OCI-LY1 (cell line): ENCODE measurements around the gene ATAT1.

ENCODE experiments used
- H2AFZ ChIP-seq: fragments of 200-600 bp; sonication (generic), shearing (Covaris generic); 2 replicates; pipeline ENCODE4 v1.6.0; 2014; ENCODE audit warnings: antibody characterized with exemption, mild to moderate bottlenecking, low read length
- H3F3A ChIP-seq: fragments of 200-600 bp; sonication (generic), shearing (Covaris generic); 2 replicates; pipeline ENCODE4 v1.6.0; 2014; ENCODE audit warnings: mild to moderate bottlenecking, antibody characterized with exemption, low read length, moderate library complexity; ENCODE audit not compliant: insufficient read depth
- H3K27ac ChIP-seq: fragments of 200-600 bp; sonication (generic); 2 replicates; pipeline ENCODE4 v1.5.1; 2014; ENCODE audit warnings: low read length, mixed run types, mild to moderate bottlenecking, low read depth; ENCODE audit not compliant: poor library complexity, severe bottlenecking
- H3K27me3 ChIP-seq: fragments of 200-600 bp; sonication (generic); 2 replicates; pipeline ENCODE4 v1.6.0; 2014; ENCODE audit warnings: antibody characterized with exemption, mild to moderate bottlenecking, low read length, moderate library complexity; ENCODE audit not compliant: insufficient read depth
- H3K36me3 ChIP-seq: fragments of 200-600 bp; sonication (generic); 2 replicates; pipeline ENCODE4 v1.6.1; 2014; ENCODE audit warnings: mild to moderate bottlenecking, antibody characterized with exemption, low read length, moderate library complexity, mixed read lengths; ENCODE audit not compliant: insufficient read depth
- H3K4me1 ChIP-seq: fragments of 200-600 bp; sonication (generic); 2 replicates; pipeline ENCODE4 v1.5.1; 2014; ENCODE audit warnings: mild to moderate bottlenecking, low read length, moderate library complexity; ENCODE audit not compliant: insufficient read depth, severe bottlenecking
- H3K4me2 ChIP-seq: fragments of 200-600 bp; sonication (generic), shearing (Covaris generic); 2 replicates; pipeline ENCODE4 v1.6.1; 2014; ENCODE audit warnings: low read length
- H3K4me3 ChIP-seq: fragments of 200-600 bp; sonication (generic); 2 replicates; pipeline ENCODE4 v1.5.1; 2014; ENCODE audit warnings: low read length, low read depth, mild to moderate bottlenecking, mixed read lengths; ENCODE audit not compliant: poor library complexity, severe bottlenecking
- H3K79me2 ChIP-seq: fragments of 200-600 bp; shearing (Covaris generic); 2 replicates; pipeline ENCODE4 v1.6.1; 2016; ENCODE audit warnings: mixed run types, low read length, mixed read lengths; ENCODE audit not compliant: insufficient read depth
- H3K9ac ChIP-seq: fragments of 200-600 bp; sonication (generic), shearing (Covaris generic); 2 replicates; pipeline ENCODE4 v1.6.1; 2014; ENCODE audit warnings: mild to moderate bottlenecking, low read length, mixed read lengths
- H3K9me2 ChIP-seq: fragments of 200-600 bp; sonication (generic), shearing (Covaris generic); 2 replicates; pipeline ENCODE4 v1.6.1; 2014; ENCODE audit warnings: low read depth, mild to moderate bottlenecking, low read length, mixed read lengths
- H3K9me3 ChIP-seq: fragments of 200-600 bp; shearing (Covaris generic); 2 replicates; pipeline ENCODE4 v1.6.1; 2014; ENCODE audit warnings: low read length, mixed read lengths
- H4K20me1 ChIP-seq: fragments of 200-600 bp; sonication (generic), shearing (Covaris generic); 2 replicates; pipeline ENCODE4 v1.6.0; 2016; ENCODE audit warnings: mild to moderate bottlenecking, low read length; ENCODE audit not compliant: insufficient read depth
- EZH2 ChIP-seq: fragments of 200-600 bp; sonication (generic), shearing (Covaris generic); IDR thresholded peaks from 2 replicates; pipeline ENCODE4 v1.8.0; 2017; ENCODE audit warnings: borderline replicate concordance, mixed run types, mild to moderate bottlenecking, antibody characterized with exemption, low read length, moderate library complexity, mixed read lengths
- TF ChIP-seq, protein P1 (sequence below): fragments of 200-600 bp; sonication (generic), shearing (Covaris generic); IDR thresholded peaks from 2 replicates; pipeline ENCODE4 v1.5.1; 2017; ENCODE audit warnings: mild to moderate bottlenecking, antibody characterized with exemption, low read length, moderate library complexity, mixed read lengths

The ATAT1 gene

DNA sequence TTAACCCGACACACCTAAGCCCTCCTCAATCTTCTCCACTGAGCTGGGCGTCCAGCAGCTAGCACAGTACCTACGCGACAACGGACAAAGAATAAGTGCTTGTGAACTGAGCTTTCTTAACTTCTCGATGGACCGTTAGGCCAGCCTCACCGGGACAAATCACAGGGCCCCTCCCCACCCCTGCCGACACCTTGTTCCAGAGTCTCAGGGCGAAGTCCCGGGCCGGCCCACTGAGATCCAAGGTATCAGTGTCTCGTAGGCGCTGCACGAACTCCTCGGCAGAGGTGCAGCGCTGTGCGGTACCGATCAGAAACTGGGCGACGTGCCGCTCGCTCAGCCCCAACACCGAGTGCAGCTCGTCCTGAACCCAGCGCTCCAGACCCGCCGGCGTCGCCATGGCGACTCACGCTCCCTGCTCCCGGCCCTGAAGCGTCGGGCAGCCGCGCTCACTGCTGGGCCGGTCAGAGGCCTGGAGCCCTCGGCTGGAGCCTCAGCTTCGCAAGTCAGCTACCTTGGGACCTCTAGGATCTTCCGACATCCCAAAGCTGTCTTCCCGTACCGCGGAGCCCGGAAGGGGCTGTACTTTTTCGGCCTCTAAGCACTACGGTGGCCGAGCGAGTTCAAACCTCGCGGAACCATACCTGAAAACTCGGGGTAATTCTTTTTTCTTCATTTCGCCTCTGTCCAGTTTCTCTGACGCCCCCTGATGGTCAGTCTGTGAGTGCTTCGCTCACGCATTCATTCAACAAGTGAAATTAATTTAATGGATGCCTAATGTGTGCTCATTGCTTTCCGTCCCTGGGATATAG lies 46.0 kb downstream of the ATAT1 start, which contains the start of gene DHX16:
Gene DHX16 (minus strand): TSS at position 562 of the 809 bp plus-strand sequence. CDS start 165 bp downstream, at position 397.
- Histone ChIP-seq H3K4me2 (peak within 1 kb of the TSS; percentile 69), H3K9ac (peak within 1 kb of the TSS; percentile 79), H3K27me3 (no peaks in the 10 kb centered on the region), H3F3A (peaks cover 4% of the 10 kb centered on the region; the same call in 1 of the 2 replicates), H3K9me3 (no peaks in the 10 kb centered on the region), H3K9me2 (no peaks in the 10 kb centered on the region), H3K4me3 (peak within 1 kb of the TSS; percentile 81), H3K27ac (peak within 1 kb of the TSS; percentile 13), H3K36me3 (peaks cover 34% of the 10 kb centered on the region), H4K20me1 (no peaks in the 10 kb centered on the region), H3K79me2 (peaks cover 10% of the 10 kb centered on the region; the same call in 1 of the 2 replicates), H2AFZ (0 out of 2 replicates have a peak within 1 kb of the TSS, but pooled peaks have one; percentile 75), H3K4me1 (peaks cover 20% of the 10 kb centered on the region)
- TF ChIP-seq, protein P1, sequence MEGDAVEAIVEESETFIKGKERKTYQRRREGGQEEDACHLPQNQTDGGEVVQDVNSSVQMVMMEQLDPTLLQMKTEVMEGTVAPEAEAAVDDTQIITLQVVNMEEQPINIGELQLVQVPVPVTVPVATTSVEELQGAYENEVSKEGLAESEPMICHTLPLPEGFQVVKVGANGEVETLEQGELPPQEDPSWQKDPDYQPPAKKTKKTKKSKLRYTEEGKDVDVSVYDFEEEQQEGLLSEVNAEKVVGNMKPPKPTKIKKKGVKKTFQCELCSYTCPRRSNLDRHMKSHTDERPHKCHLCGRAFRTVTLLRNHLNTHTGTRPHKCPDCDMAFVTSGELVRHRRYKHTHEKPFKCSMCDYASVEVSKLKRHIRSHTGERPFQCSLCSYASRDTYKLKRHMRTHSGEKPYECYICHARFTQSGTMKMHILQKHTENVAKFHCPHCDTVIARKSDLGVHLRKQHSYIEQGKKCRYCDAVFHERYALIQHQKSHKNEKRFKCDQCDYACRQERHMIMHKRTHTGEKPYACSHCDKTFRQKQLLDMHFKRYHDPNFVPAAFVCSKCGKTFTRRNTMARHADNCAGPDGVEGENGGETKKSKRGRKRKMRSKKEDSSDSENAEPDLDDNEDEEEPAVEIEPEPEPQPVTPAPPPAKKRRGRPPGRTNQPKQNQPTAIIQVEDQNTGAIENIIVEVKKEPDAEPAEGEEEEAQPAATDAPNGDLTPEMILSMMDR, result peak; percentile 96
- TF ChIP-seq EZH2, result no peak

DNA sequence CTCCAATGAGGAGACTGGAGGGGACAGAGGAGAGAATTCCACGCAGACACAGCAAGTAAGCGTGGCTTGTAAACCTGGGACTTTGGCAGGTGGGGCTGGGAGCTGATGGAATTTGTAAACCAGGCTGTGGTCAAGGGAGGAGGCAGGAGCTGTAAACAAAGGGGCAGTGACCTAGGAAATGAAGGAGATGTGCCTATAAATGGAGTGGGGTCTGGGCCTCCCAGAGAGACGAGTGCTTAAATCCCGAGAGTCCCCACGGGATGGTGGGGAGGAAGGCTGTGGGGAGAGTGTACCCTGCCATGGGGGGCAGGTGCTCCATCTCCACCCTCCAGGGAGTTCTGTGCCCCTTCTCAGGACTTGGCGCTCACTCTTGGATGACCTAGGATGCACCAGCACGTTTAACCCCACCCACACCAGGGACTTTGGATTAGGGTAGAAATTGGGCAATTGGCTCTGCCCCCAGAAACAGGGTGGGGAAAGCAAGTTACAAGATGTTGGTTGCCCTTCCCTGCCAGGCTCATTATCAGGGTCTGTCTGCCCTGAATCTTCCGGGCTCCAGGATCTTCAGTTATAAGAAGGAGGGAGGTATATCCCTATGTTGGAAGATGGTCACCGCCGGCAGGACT lies 50.1 kb downstream of the ATAT1 start:
- peaks cover 15% of the 10 kb centered on the region for H3K79me2 ChIP-seq
- H4K20me1 ChIP-seq, result no peaks in the 10 kb centered on the region
- no peak overlapping the region for H2AFZ ChIP-seq
- no peak overlapping the region for H3K4me2 ChIP-seq
- H3K27ac ChIP-seq, result no peak overlapping the region
- no peak overlapping the region for H3K9ac ChIP-seq
- H3K36me3 ChIP-seq, result peaks cover 28% of the 10 kb centered on the region
- no peaks in the 10 kb centered on the region for H3K9me2 ChIP-seq
- no peaks in the 10 kb centered on the region for H3K9me3 ChIP-seq
- no peak overlapping the region for H3K4me3 ChIP-seq
- peaks cover 43% of the 10 kb centered on the region for H3K4me1 ChIP-seq
- H3K27me3 ChIP-seq, result no peaks in the 10 kb centered on the region
- TF ChIP-seq EZH2, result no peak
- TF ChIP-seq, protein P1, result no peak
- H3F3A ChIP-seq, result peaks cover 6% of the 10 kb centered on the region

DNA sequence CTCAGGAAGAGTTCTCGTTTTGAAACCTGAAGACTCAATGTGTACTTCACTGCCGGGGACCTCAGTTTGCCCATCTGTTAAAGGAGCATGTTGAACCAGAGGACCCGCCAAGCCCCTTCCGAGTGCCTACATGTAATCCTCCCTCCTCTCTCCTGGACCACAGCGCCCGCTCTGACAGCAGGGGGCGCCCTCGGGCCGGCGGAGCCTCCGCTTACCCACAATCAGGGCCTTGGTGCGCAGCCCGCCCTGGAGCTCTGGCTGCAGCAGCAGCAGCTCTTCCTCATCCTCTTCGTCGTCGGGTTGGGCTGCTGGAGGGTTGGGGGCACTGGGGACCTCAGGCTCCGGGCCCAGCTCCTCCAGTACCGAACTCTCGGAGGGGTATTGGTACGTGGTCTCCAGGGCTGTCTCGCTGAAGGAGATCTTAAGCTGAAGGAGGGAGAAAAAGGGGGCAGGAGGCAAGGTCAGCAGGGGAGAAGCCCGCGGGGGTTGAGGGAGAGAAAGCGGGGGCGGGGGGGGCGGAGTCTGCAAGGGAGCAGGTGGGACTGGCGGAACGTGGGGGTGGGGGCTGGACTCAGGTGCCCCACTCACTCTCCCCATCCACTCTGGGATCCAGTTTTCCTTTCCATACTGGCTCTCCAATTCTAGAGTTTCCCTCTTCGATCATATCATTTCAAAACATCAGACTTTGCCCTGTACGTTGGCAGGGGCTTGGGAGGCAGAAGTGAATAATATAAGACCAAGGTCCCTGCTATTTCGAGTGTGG lies 52.5 kb downstream of the ATAT1 start:
- no peak for TF ChIP-seq EZH2
- TF ChIP-seq, protein P1, result peak; percentile 96
- Histone ChIP-seq H3K9me3 (no peaks in the 10 kb centered on the region), H3K36me3 (peaks cover 28% of the 10 kb centered on the region), H2AFZ (no peak overlapping the region), H3K4me3 (peak overlapping the region; percentile 87), H3K79me2 (peaks cover 25% of the 10 kb centered on the region), H3K9me2 (no peaks in the 10 kb centered on the region), H3K4me1 (peaks cover 48% of the 10 kb centered on the region), H3K9ac (peak overlapping the region; percentile 61), H3F3A (peaks cover 11% of the 10 kb centered on the region), H3K4me2 (peak overlapping the region; percentile 91), H4K20me1 (no peaks in the 10 kb centered on the region), H3K27me3 (no peaks in the 10 kb centered on the region), H3K27ac (peak overlapping the region; percentile 95)
